ENCODE data around the gene PTRH2.

The PTRH2 gene

GRCh38 chr17:59684967-59685366 is 22.3 kb downstream of the PTRH2 start:
- H3K27me3 ChIP-seq (ENCODE audit: insufficient read depth, low read length, poor library complexity), result no peaks in the 10 kb centered on the region
- DNase-seq (no peak), ATAC-seq (ENCODE audit: insufficient read depth, low read depth) (no peak)
- no peak overlapping the region for H3K9ac ChIP-seq (ENCODE audit: low read depth, low read length)
- TF ChIP-seq, protein P1, sequence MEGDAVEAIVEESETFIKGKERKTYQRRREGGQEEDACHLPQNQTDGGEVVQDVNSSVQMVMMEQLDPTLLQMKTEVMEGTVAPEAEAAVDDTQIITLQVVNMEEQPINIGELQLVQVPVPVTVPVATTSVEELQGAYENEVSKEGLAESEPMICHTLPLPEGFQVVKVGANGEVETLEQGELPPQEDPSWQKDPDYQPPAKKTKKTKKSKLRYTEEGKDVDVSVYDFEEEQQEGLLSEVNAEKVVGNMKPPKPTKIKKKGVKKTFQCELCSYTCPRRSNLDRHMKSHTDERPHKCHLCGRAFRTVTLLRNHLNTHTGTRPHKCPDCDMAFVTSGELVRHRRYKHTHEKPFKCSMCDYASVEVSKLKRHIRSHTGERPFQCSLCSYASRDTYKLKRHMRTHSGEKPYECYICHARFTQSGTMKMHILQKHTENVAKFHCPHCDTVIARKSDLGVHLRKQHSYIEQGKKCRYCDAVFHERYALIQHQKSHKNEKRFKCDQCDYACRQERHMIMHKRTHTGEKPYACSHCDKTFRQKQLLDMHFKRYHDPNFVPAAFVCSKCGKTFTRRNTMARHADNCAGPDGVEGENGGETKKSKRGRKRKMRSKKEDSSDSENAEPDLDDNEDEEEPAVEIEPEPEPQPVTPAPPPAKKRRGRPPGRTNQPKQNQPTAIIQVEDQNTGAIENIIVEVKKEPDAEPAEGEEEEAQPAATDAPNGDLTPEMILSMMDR (IDR thresholded peaks at IDR 0.05; ENCODE audit: borderline replicate concordance, extremely low read depth, low read length, poor library complexity, severe bottlenecking), result no peak
- TF ChIP-seq EZH2 (IDR thresholded peaks at IDR 0.05; ENCODE audit: borderline replicate concordance, low read depth, low read length, severe bottlenecking), result no peak
- H4K20me1 ChIP-seq (ENCODE audit: insufficient read depth, low read length), result no peaks in the 10 kb centered on the region; the same call in 1 of the 2 replicates
- H3K27ac ChIP-seq (ENCODE audit: low read length), result no peak overlapping the region
- H3K9me3 ChIP-seq (ENCODE audit: insufficient read depth, low read length, severe bottlenecking), result no peaks in the 10 kb centered on the region
- H2AFZ ChIP-seq (ENCODE audit: low read depth, low read length), result no peak overlapping the region
- H3K4me2 ChIP-seq (ENCODE audit: insufficient read depth, low read length), result no peak overlapping the region
- H3K79me2 ChIP-seq (ENCODE audit: insufficient read depth, low read length), result peaks cover 61% of the 10 kb centered on the region
- H3K4me3 ChIP-seq (ENCODE audit: low read depth in 1 of 2, low read length in 2 of 2), result no peak overlapping the region
- H3K36me3 ChIP-seq (ENCODE audit: insufficient read depth, low read length), result peaks cover 99% of the 10 kb centered on the region
- H3K4me1 ChIP-seq (ENCODE audit: insufficient read depth, low read length), result no peaks in the 10 kb centered on the region

DNA sequence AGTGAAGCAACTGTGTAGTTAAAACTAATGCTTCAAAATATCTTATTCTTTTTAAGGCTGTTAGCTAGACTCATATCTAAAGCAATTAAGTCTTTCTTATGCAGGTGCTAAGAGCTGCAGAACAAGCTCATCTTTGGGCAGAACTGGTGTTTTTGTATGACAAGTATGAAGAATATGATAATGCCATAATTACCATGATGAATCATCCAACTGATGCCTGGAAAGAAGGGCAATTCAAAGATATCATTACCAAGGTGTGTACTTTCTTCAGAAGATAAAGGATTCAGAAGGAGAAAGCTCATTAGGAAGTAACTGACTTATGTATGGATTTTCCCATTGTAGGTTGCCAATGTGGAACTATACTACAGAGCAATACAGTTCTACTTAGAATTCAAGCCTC is 23.9 kb downstream of the PTRH2 start:
- ATAC-seq (ENCODE audit: insufficient read depth, low read depth) (no peak), DNase-seq (no peak)
- no peak for TF ChIP-seq EZH2 (IDR thresholded peaks at IDR 0.05; ENCODE audit: borderline replicate concordance, low read depth, low read length, severe bottlenecking)
- TF ChIP-seq, protein P1 (IDR thresholded peaks at IDR 0.05; ENCODE audit: borderline replicate concordance, extremely low read depth, low read length, poor library complexity, severe bottlenecking), result no peak
- Histone ChIP-seq H3K9me3 (ENCODE audit: insufficient read depth, low read length, severe bottlenecking) (no peaks in the 10 kb centered on the region), H3K4me1 (ENCODE audit: insufficient read depth, low read length) (no peaks in the 10 kb centered on the region), H3K36me3 (ENCODE audit: insufficient read depth, low read length) (peaks cover 98% of the 10 kb centered on the region), H4K20me1 (ENCODE audit: insufficient read depth, low read length) (no peaks in the 10 kb centered on the region; the same call in 1 of the 2 replicates), H3K4me2 (ENCODE audit: insufficient read depth, low read length) (no peak overlapping the region), H3K27ac (ENCODE audit: low read length) (no peak overlapping the region), H3K27me3 (ENCODE audit: insufficient read depth, low read length, poor library complexity) (no peaks in the 10 kb centered on the region), H3K9ac (ENCODE audit: low read depth, low read length) (no peak overlapping the region), H2AFZ (ENCODE audit: low read depth, low read length) (no peak overlapping the region), H3K79me2 (ENCODE audit: insufficient read depth, low read length) (peaks cover 48% of the 10 kb centered on the region), H3K4me3 (ENCODE audit: low read depth in 1 of 2, low read length in 2 of 2) (no peak overlapping the region)

- Histone ChIP-seq H3K4me2 (ENCODE audit: insufficient read depth, low read length) (no peak overlapping the region), H3K79me2 (ENCODE audit: insufficient read depth, low read length) (peaks cover 47% of the 10 kb centered on the region; the same call in 1 of the 2 replicates), H3K36me3 (ENCODE audit: insufficient read depth, low read length) (peaks cover 97% of the 10 kb centered on the region), H3K9ac (ENCODE audit: low read depth, low read length) (no peak overlapping the region), H3K27me3 (ENCODE audit: insufficient read depth, low read length, poor library complexity) (no peaks in the 10 kb centered on the region), H3K4me1 (ENCODE audit: insufficient read depth, low read length) (no peaks in the 10 kb centered on the region), H3K9me3 (ENCODE audit: insufficient read depth, low read length, severe bottlenecking) (no peaks in the 10 kb centered on the region), H3K27ac (ENCODE audit: low read length) (no peak overlapping the region), H2AFZ (ENCODE audit: low read depth, low read length) (no peak overlapping the region), H4K20me1 (ENCODE audit: insufficient read depth, low read length) (peaks cover 2% of the 10 kb centered on the region; the same call in 1 of the 2 replicates), H3K4me3 (ENCODE audit: low read depth in 1 of 2, low read length in 2 of 2) (no peak overlapping the region)
- TF ChIP-seq, protein P1 (IDR thresholded peaks at IDR 0.05; ENCODE audit: borderline replicate concordance, extremely low read depth, low read length, poor library complexity, severe bottlenecking), result no peak
- TF ChIP-seq EZH2 (IDR thresholded peaks at IDR 0.05; ENCODE audit: borderline replicate concordance, low read depth, low read length, severe bottlenecking), result no peak
- no peak for DNase-seq
- no peak for ATAC-seq (ENCODE audit: insufficient read depth, low read depth)
These were observed 26.9 kb downstream of the PTRH2 start for GRCh38 chr17:59680314-59680713.

DNA sequence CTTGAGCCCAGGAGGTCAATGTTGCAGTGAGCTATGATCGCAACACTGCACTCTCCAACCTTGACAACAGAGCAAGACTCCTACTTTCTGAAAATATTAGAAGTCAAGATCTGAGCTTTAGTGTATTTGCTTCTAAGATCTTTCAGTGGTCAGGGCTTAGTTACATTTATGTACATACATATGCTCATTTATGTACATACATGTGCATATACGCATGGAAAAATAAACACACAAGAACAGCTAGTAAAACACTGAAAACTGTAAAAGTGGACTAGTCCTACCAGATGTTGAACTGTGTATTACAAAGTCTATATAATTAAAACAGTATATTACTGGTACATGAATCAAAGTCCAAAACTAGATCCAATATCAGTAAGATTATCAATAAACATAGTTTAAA is 28.3 kb downstream of the PTRH2 start:
- no peak overlapping the region for H3K27ac ChIP-seq (ENCODE audit: low read length)
- H4K20me1 ChIP-seq (ENCODE audit: insufficient read depth, low read length), result peaks cover 2% of the 10 kb centered on the region; the same call in 1 of the 2 replicates
- H2AFZ ChIP-seq (ENCODE audit: low read depth, low read length), result no peak overlapping the region
- no peaks in the 10 kb centered on the region for H3K27me3 ChIP-seq (ENCODE audit: insufficient read depth, low read length, poor library complexity)
- DNase-seq (no peak), ATAC-seq (ENCODE audit: insufficient read depth, low read depth) (no peak)
- H3K36me3 ChIP-seq (ENCODE audit: insufficient read depth, low read length), result peaks cover 98% of the 10 kb centered on the region
- H3K9me3 ChIP-seq (ENCODE audit: insufficient read depth, low read length, severe bottlenecking), result no peaks in the 10 kb centered on the region
- H3K9ac ChIP-seq (ENCODE audit: low read depth, low read length), result no peak overlapping the region
- peaks cover 48% of the 10 kb centered on the region; the same call in 1 of the 2 replicates for H3K79me2 ChIP-seq (ENCODE audit: insufficient read depth, low read length)
- no peak for TF ChIP-seq EZH2 (IDR thresholded peaks at IDR 0.05; ENCODE audit: borderline replicate concordance, low read depth, low read length, severe bottlenecking)
- TF ChIP-seq, protein P1 (IDR thresholded peaks at IDR 0.05; ENCODE audit: borderline replicate concordance, extremely low read depth, low read length, poor library complexity, severe bottlenecking), result no peak
- H3K4me3 ChIP-seq (ENCODE audit: low read depth in 1 of 2, low read length in 2 of 2), result no peak overlapping the region
- no peak overlapping the region for H3K4me2 ChIP-seq (ENCODE audit: insufficient read depth, low read length)
- no peaks in the 10 kb centered on the region for H3K4me1 ChIP-seq (ENCODE audit: insufficient read depth, low read length)

All from DND-41 (cell line).